Neural progenitor cell (in vitro differentiated cells): ENCODE measurements around the gene COPB1.

Experiments used
- EZH2 ChIP-seq: fragments of 200-600 bp; sonication (generic); IDR thresholded peaks from 2 replicates; pipeline ENCODE4 v1.6.1; 2017; ENCODE audit warnings: antibody characterized with exemption, mild to moderate bottlenecking, moderate library complexity
- TF ChIP-seq, protein P1 (sequence below): fragments of 200-600 bp; sonication (generic); IDR thresholded peaks from 2 replicates; pipeline ENCODE4 v1.5.1; 2017; ENCODE audit warnings: antibody characterized with exemption, mild to moderate bottlenecking

DNA sequence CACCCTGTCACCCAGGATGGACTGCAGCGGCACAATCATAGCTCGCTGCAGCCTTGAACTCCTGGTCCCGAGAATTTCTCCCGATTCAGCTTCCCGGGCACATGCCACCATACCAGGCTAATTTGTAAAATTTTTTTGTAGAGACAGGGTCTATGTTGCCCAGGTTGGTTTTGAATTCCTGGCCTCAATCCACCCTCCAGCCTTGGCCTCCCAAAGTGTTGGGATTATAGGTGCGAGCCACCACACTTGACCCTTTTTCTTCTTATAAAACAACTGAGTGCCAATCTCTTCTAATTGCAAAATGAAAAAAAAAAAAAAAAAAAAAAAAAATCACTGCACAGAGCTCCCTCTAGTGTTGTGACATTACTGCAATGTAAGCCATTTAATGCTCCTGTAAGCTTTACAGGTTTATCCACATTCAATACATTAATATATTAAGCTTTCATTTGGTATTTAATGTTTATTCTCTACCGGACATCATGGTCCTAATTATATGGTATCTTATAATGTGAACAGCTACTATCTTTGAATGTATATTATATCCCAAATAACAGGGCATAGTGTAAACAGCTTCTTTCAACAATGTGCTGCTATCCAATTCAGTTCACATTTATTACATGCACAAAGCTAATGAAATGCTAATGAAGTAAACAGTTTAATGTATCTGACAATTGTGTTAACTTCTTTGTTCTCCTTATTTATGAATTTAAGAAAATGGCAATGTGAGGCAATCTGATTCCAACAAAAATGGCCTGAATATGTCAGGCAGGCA, 44.6 kb downstream of the COPB1 start:
- TF ChIP-seq EZH2 = no peak
- TF ChIP-seq, protein P1, sequence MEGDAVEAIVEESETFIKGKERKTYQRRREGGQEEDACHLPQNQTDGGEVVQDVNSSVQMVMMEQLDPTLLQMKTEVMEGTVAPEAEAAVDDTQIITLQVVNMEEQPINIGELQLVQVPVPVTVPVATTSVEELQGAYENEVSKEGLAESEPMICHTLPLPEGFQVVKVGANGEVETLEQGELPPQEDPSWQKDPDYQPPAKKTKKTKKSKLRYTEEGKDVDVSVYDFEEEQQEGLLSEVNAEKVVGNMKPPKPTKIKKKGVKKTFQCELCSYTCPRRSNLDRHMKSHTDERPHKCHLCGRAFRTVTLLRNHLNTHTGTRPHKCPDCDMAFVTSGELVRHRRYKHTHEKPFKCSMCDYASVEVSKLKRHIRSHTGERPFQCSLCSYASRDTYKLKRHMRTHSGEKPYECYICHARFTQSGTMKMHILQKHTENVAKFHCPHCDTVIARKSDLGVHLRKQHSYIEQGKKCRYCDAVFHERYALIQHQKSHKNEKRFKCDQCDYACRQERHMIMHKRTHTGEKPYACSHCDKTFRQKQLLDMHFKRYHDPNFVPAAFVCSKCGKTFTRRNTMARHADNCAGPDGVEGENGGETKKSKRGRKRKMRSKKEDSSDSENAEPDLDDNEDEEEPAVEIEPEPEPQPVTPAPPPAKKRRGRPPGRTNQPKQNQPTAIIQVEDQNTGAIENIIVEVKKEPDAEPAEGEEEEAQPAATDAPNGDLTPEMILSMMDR = peak; percentile 75
